Left hindlimb (tissue), 1 donor: ENCODE measurements around the gene SCIN.
A peak's percentile ranks its signal among the peaks of the same experiment; 100 is the strongest.
"Not testable (repeated sequence)": the region's sequence is repeated elsewhere in the genome, so short reads cannot be mapped to it uniquely, and the experiment has no call there.

Experiments used
- DNase-seq: peaks from one replicate; pipeline ENCODE4 v3.0.0-alpha.2; 2018

Gene SCIN

GRCh38 chr7:12650080-12650479 is 79.6 kb downstream of the SCIN start:
- no peak for DNase-seq

DNA sequence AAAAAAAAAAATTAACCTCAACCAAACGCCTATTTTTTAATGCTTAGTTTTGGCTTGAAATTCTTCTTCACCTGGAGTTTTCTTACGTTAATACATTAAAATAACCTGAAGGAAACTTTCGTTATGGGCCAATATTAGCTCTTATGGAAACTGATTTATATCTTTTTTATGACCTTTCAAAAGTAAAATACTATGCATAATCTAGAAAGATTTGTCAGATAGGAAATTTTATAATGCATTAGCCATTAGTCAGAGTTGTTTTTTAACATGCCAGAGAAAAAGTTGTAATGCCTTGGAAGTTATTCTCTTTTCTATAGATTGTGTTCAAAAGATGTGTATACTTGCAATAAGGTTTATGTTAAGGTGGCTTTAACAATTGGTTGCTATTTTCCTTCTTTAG is 82.6 kb downstream of the SCIN start:
- DNase-seq, result no peak

GRCh38 chr7:12653518-12653917 is 83.0 kb downstream of the SCIN start:
- DNase-seq, result no peak

DNA sequence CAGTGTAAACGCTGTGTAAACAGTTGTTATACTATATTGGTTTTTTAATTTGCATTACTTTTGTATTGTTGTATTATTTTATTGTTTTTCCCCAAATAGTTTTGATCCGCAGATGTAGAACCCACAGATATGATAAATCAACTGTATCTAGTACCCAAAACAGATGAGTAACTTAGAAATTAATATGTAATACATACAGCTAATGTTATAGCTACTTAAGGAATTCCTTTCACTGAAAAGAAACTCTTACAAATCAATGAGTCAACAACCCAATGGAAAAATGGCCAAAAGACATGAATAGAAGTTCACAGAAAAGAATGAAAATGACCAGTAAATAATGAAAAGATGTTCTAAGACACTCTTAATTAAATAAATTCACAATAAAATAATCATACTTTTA is 84.6 kb downstream of the SCIN start:
- no peak for DNase-seq

DNA sequence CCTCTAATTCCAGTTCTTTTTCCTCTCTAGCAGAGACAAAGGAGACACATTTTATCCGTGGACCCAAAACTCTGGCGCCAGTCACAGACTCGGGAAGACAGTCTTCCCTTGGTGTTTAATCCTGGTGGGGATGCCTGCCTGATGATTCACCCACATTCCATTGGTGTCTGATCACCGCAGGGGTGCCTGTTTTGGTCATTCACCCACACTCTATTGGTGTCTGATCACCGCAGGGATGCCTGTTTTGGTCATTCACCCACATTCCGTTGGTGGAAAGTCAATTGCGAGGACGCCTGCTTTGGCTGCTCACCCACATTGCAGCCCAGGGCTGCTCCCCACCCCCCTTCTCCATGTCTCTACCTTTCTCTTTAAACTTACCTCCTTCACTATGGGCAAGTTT is 89.9 kb downstream of the SCIN start:
- not testable (repeated sequence) for DNase-seq

DNA sequence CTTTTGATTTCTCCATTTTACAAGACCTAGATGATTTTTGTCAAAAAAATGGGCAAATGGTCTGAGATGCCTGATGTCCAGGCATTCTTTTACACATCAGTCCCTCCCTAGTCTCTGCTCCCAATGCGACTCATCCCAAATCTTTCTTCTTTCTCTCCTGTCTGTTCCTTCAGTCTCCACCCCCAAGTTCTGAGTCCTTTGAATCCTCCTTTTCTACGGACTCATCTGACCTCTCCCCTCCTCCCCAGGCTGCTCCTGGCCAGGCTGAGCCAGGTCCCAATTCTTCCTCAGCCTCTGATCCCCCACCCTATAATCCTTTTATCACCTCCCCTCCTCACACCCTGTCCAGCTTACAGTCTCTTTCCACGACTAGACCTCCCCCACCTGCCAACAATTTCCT is 90.5 kb downstream of the SCIN start:
- DNase-seq, result not testable (repeated sequence)

DNA sequence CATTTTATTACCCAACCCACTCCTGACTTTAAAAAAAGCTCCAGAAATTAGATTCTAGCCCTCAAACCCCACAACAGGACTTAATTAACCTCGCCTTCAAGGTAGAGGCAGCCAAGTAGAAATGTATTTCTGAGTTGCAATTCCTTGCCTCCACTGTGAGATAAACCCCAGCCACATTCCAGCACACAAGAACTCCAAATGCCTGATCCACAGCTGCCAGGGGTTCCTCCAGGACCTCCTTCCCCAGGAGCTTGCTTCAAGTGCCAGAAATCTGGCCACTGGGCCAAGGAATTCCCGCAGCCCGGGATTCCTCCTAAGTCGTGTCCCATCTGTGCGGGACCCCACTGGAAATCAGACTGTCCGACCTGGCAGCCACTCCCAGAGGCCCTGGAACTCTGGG is 91.1 kb downstream of the SCIN start:
- DNase-seq, result no peak

- DNase-seq, result no peak
Measured at GRCh38 chr7:12670000-12670729, 99.6 kb downstream of the SCIN start.

DNA sequence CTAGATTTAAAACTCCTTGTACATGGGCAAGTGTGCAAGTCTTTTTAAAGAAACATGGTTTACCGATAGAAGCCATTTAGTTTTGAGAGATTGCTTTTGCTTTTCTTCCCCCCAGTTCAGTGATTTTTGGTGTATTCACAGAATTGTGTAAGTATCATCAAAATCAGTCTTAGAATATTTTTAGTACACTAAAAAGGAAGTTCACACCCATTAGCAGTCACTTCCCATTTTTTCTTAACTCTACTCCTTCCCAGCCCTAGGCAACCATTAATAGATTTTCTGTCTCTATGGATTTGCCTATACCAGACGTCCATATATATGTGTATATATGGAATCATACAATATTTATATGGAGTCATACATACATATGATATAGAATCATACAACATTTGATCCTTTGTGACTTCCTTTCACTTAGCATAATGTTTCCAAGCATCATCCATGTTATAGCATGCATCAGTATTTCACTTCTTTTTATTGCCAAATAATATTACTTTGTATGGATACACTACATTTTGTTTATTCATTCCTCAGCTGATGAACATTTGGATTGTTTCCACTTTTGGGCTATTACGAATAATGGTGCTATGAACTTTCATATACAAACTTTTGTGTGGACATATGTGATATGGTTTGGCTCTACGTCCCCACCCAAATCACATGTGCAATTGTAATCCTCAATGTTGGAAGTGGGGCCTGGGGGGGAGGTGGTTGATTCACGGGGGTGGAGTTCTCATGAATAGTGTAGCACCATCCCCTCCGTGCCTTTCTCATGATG is 100.4 kb downstream of the SCIN start:
- no peak for DNase-seq

DNA sequence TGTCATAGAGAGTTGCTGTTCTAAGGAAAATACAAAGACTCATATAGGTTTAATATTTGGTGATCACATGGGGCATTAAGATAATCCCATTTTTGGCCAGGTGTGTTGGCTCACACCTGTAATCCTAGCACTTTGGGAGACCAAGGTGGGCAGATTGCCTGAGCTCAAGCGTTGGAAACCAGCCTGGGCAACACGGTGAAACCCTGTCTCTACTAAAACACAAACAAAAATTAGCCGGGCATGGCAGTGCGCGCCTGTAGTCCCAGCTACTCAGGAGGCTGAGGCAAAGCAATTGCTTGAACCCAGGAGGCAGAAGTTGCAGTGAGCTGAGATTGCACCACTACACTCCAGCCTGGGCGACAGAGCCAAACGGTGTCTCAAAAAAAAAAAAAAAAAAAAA is 102.9 kb downstream of the SCIN start:
- DNase-seq, result not testable (repeated sequence)

DNA sequence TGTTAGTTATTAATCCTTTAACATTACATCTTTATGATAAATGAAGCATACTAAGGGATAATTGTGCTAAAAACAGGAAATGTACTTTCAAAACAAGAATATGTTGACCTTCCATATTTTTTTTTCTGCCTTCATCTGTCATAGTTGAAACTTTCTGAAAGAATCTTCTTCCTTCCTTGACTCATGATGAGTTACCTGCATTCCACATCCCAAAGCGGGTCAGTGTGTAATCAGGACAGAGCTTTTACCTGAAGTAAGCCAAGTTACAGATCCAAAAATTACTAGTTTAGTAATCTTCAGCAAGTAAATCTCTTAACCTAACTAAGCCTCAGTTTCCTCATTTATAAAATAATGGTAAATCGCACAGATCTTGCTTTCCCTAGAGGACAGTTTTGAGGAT is 103.5 kb downstream of the SCIN start:
- no peak for DNase-seq

DNA sequence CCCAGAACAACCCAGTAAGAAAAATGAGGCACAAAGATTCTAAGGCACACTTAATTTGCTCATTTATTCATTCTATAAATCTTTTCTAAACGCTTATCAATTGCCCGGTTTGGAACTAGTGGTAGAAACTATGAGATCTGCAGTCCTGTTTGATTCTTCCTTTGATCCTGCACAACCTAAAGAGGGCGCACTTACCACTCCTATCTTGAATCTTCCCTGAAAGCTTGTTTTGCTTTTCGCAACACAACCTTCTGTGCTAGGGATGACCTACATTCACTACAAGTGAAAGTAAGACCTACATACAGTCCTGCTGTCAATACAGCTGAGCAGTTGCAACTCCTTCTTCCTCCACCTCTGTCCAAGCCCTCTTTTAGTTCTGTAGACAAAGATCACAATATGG is 104.3 kb downstream of the SCIN start:
- DNase-seq, result no peak

DNA sequence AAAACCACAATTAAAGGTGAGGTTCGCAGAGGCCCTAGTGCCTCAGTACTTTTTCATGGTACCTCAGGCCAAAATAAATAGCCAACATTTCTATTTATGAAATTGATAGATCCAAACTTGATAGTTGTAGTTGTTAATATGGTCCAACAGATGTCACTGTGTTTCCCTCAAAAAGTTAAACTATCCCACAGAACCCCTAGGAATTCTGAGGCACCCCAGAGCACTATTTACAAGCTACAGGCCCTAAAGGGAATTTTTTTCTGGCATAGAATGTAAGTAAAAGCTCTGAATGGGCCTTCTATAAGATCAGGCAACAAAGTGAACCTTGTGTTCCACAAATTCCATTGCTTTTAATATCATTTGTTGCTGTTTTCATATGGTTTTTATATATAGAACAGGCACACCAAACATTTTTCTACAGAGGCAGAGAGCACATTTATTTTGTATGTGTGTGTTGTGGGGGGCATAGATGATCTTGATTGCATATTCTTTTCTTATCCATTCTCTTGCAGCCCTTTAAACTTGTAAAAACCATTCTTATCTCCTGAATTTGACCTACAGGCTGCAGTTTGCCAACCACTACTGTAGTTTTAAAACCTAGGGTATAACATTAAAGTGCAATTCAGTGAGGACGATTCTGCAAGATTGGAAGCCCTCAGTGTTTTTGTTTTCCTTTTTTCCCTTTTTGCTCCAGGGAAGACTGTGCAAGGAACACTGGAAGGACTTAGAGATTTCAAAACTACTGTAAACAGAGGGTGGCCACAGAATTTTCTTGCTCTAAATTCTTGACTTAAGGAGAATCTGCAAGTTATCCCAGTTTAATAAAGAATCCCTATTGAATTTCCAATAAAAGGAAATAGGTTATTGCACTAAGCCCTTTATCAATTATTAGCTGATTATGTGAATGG is 113.4 kb downstream of the SCIN start:
- no peak for DNase-seq

- DNase-seq, result no peak
Measured at GRCh38 chr7:12684733-12685132, 114.2 kb downstream of the SCIN start.

DNA sequence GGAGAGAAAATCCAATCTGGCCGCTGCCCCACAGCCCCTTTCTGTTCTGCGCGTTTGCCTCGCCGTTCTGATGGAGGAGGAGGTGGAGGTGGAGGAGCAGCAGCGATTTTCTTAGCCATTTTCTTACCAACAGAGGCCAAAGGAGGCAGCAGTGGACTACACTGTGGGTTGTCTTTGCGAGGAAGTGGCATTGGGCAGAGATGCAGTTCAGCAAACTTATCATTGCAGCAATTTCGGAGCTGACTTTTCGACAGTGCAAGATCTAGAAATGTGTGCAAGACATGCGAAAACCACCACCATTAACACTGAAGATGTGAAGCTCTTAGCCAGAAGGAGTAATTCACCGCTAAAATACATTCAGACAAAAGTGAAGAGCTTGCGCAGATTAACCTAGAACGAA is 115.0 kb downstream of the SCIN start:
- no peak for DNase-seq

GRCh38 chr7:12686234-12686890 is 115.8 kb downstream of the SCIN start:
- DNase-seq, result peak; percentile 94

DNA sequence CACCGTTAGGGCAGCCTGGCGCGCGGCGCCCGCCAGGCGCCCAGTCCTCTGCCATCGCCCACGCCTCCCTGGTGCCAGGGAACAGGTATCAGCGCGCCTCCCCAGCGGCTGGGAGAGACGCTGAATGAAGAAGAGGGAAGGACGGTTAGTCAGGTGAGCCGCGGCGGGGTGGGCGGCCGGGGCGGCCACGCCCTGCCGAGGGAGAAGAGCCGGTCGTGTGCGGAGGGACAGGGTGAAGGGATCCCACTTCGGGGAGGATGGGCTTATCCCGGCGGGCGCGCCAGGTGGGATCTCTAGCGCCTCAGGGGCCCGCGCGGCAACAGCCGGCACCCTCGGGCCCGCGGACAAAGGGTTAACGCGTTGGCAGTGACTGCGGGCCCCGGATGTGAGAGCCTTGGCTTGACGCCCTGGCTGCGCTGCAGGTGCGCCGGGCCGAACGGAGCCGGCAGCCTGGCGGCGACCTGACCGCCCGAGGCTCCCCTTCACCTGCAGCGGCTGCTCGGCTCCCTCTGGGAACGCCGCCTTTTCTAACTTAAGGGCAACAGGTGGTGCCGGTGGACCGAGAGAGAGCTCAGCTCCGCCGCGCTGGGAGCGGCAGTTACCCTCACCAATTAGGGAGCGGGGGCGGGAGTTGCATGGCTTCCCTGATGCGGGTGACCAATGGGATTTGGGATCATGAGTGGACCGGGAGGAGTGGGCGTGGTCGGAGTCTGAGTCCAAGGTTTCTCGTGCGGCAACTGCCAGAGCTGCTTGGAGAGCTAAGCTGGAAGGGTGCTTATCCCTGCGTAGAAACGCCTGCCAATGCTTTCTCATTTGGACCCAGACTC is 116.6 kb downstream of the SCIN start, which contains the start of gene ARL4A:
TSS of gene ARL4A (plus strand) at position 743 of the 827 bp plus-strand sequence. CDS start 622 bp downstream, outside the sequence.
- DNase-seq, result peak; percentile 99

DNA sequence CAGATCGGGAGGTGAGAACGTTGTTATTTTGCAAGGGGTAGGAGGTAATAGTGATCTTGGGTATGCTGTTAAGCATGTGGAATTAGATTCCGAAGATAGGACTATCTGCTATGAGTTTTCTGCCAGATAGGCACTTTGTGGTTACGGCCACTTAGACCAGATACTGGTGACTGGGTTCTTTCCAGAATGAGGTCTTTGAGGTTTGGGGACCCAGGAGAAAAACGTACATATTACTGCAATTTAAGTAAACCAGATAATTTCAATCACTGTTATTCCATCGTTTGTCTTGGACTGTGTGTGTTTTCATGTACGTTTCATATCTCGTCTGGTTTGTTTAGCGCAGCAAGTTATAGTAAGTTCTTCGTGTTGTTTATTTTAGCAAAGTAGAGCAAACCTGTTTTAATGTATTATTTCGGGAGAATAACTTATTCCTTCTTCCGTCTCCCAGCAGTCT is 117.2 kb downstream of the SCIN start:
- DNase-seq, result no peak

DNA sequence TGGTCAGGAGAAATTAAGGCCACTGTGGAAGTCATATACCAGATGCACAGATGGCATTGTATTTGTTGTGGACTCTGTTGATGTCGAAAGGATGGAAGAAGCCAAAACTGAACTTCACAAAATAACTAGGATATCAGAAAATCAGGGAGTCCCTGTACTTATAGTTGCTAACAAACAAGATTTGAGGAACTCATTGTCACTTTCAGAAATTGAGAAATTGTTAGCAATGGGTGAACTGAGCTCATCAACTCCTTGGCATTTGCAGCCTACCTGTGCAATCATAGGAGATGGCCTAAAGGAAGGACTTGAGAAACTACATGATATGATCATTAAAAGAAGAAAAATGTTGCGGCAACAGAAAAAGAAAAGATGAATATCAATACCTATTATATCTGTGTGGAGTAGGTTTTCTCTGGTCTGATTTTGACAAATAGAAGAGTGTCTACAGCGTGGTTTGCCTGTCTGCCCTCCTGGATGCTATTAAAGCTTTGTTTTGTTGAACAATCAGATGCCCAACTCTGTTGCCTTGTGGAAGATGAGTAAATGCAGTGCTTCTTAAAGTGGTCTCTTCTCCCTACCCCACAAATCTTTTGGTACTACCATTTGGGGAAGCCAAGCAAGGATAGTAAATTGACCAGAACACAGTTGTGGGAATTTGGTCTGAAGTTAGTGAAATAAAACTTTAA is 118.1 kb downstream of the SCIN start:
- DNase-seq, result not testable (repeated sequence)

- DNase-seq, result no peak
Measured at GRCh38 chr7:12689451-12689850, 118.9 kb downstream of the SCIN start.
